Activated CD4-positive, alpha-beta T cell treated with anti-CD3 and anti-CD28 coated beads, Interleukin-2, amount 10 ng/mL, durations not matched to agents 24 days and 14 days (primary cell): Measurements from ENCODE around the gene BRI3. TPM values are rescaled to one million over a fixed set of nuclear protein-coding genes. Genes with fewer than 3 reads are reported as not detected.
A peak's percentile ranks its signal among the peaks of the same experiment; 100 is the strongest.

Source experiments
- DNase-seq: peaks from one replicate; pipeline ENCODE4 v3.0.0; 2022
- H3K27ac Mint-ChIP-seq: one replicate; pipeline ENCODE4 v1.8.0; 2022; ENCODE audit warnings: mild to moderate bottlenecking, mixed read lengths
- H3K27me3 Mint-ChIP-seq: one replicate; pipeline ENCODE4 v1.8.0; 2022; ENCODE audit warnings: mixed read lengths
- H3K36me3 Mint-ChIP-seq: one replicate; pipeline ENCODE4 v1.8.0; 2022; ENCODE audit warnings: low read depth, mild to moderate bottlenecking, mixed read lengths
- H3K4me1 Mint-ChIP-seq: one replicate; pipeline ENCODE4 v1.8.0; 2021; ENCODE audit warnings: mixed read lengths
- H3K4me3 Mint-ChIP-seq: one replicate; pipeline ENCODE4 v1.8.0; 2022; ENCODE audit warnings: mild to moderate bottlenecking, moderate library complexity, mixed read lengths
- H3K9me3 Mint-ChIP-seq: one replicate; pipeline ENCODE4 v1.8.0; 2021; ENCODE audit warnings: mixed read lengths
- intact Hi-C: fragments of 100-400 bp; cut with micrococcal nuclease; formaldehyde crosslinking; loops from one replicate; pipeline ENCODE4 v1.15.1; 2023
- total RNA-seq: library from RNA; stranded (reverse); gene quantifications from 2 replicates; pipeline ENCODE4 v1.2.3, GENCODE V29; 2022

Gene BRI3
- total RNA-seq, 1 donor from 2014 or later, result 70.3 TPM

DNA sequence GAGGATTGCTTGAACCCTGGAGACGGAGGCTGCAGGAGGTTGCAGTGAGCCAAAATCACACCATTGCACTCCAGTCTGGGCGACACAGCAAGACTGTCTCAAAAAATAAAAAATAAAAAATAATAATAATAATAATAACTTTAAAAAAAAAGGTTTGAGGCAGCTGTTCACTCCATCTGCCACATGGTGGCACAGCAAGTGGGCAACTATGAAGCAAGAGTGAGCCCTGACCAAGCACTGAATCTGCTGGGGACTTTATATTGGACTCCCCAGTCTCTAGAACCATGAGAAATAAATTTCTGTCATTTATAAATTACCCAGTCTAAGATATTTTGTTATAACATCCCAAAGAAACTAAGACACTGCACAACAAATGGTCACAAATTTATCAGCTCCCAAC is 14.6 kb upstream of the BRI3 start:
- intact Hi-C loops, result no loop called here
- Mint-ChIP-seq H3K27ac (no peak overlapping the region), H3K36me3 (peaks cover 19% of the 10 kb centered on the region), H3K9me3 (no peaks in the 10 kb centered on the region), H3K4me1 (peaks cover 7% of the 10 kb centered on the region), H3K4me3 (no peak overlapping the region), H3K27me3 (no peaks in the 10 kb centered on the region)
- no peak for DNase-seq

DNA sequence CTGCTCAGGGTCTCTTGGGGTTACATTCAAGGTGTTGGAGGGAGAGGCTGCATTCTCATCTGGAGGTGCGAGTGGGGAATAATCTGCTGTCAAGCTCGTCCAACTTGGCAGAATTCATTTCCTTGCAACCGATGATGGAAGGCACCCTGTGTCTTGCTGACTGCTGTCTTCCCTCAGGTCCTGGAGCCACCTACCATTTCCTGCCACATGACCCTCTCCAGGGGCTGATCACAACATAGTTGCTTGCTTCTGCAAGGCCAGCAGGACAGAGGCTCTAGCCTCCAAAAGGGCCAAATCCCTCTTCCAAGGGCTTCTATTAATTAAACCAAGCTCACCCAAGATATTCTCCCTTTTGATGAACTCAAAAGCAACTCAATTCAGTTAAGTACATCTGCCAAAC is 14.2 kb upstream of the BRI3 start:
- Mint-ChIP-seq H3K4me1 (peaks cover 7% of the 10 kb centered on the region), H3K36me3 (peaks cover 14% of the 10 kb centered on the region), H3K9me3 (no peaks in the 10 kb centered on the region), H3K27ac (no peak overlapping the region), H3K4me3 (no peak overlapping the region), H3K27me3 (no peaks in the 10 kb centered on the region)
- DNase-seq, result no peak
- intact Hi-C loops, result no loop called here

DNA sequence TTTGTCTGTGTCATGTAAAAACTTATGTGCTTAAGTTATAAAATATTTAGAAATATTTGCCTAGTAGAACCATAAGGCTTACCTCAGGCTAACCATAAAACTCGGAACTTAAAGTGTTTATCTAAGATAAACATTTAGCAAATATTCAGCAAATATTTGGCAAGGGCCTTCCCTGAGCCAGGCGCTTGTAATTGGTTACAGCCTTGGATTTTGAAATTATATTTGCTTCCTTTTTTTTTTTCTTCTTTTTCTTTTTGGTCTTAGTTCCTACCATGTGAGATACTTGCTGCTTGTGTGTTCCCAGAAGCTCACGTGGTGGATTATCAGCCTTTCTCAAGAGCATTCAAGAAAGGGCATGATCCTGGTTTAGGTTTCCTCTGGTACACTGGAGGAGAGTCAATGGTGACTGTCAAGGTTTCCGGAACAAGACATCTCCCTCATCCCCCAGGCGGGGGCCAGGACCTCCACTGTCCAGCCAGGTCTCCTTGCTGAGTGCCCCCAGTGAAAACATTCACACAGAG is 5.2 kb upstream of the BRI3 start:
- no peaks in the 10 kb centered on the region for H3K27me3 Mint-ChIP-seq
- intact Hi-C loops, result no loop called here
- no peak overlapping the region for H3K27ac Mint-ChIP-seq
- peaks cover 2% of the 10 kb centered on the region for H3K4me1 Mint-ChIP-seq
- no peaks in the 10 kb centered on the region for H3K9me3 Mint-ChIP-seq
- no peak overlapping the region for H3K4me3 Mint-ChIP-seq
- no peaks in the 10 kb centered on the region for H3K36me3 Mint-ChIP-seq
- no peak for DNase-seq

DNA sequence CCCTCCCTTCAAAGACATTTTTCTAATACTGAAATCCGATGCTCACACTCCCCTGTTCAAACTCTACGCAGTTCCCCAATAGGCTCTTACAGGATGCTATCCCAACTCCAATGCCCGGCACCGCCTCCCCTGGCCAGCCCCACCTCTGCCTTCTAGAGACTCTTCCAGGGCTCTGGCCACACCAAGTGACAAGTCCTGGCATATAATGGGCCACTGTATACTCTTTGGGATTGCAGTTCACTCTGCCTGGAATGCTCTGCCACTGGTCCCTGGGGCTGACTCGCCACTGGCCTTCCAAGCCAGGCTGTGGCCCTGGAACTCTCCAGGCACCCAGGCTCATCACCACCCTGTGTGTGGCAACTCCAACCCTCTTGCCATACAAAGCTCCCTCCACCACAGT is 3.1 kb upstream of the BRI3 start:
- Mint-ChIP-seq H3K27me3 (no peaks in the 10 kb centered on the region), H3K9me3 (no peaks in the 10 kb centered on the region), H3K4me3 (no peak overlapping the region), H3K4me1 (peaks cover 14% of the 10 kb centered on the region), H3K36me3 (peaks cover 6% of the 10 kb centered on the region), H3K27ac (no peak overlapping the region)
- intact Hi-C loops, result no loop called here
- no peak for DNase-seq

DNA sequence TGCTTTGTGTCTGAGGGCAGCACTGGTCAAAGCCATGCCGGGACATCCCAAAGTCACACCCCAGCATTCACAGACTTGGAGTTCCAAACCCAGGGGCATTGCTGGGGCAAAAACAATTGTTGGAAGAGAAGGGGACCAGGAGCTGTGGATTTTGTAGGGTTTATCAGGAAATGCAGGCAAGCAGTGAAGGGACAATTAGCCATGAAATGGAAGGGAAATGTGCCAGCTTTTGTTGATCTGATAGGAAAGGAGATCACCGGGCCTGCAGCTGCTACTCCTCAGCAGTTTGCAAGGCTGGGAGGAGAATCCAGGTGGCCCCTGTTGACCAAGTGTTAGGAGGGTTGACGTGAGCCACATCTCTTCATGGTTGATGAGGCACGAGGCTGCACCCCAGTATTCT is 2.5 kb upstream of the BRI3 start:
- Mint-ChIP-seq H3K27me3 (no peaks in the 10 kb centered on the region), H3K4me1 (peaks cover 13% of the 10 kb centered on the region), H3K9me3 (no peaks in the 10 kb centered on the region), H3K27ac (no peak overlapping the region), H3K36me3 (peaks cover 6% of the 10 kb centered on the region), H3K4me3 (no peak overlapping the region)
- no peak for DNase-seq
- intact Hi-C loops, result no loop called here

DNA sequence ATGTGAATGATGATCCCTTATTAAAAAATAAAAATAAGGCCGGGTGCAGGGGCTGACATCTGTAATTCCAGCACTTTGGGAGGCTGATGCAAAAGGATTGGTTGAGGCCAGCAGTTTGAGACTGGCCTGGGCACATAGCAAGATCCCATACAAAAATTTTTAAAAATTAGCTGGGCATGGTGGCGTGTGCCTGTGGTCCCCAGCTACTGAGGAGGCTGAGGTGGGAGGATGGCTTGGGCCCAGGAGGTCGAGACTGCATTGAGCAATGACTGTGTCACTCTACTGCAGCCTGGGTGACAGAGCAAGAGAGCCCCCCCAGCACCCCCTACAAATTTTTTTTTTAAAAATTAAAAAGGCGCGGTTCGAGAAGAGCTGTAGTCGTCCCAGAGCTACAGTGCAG is 1.2 kb upstream of the BRI3 start:
- H3K27me3 Mint-ChIP-seq, result no peaks in the 10 kb centered on the region
- H3K4me3 Mint-ChIP-seq, result peak overlapping the region; percentile 84
- H3K27ac Mint-ChIP-seq, result no peak overlapping the region
- DNase-seq, result no peak
- peaks cover 19% of the 10 kb centered on the region for H3K4me1 Mint-ChIP-seq
- peaks cover 8% of the 10 kb centered on the region for H3K36me3 Mint-ChIP-seq
- intact Hi-C loops, result loop anchor here (2.0 to 10.0 kb wide), 3 partner anchors 77 to 597 kb away; partner anchors contain the start of genes BAIAP2L1 and TRRAP
- no peaks in the 10 kb centered on the region for H3K9me3 Mint-ChIP-seq

DNA sequence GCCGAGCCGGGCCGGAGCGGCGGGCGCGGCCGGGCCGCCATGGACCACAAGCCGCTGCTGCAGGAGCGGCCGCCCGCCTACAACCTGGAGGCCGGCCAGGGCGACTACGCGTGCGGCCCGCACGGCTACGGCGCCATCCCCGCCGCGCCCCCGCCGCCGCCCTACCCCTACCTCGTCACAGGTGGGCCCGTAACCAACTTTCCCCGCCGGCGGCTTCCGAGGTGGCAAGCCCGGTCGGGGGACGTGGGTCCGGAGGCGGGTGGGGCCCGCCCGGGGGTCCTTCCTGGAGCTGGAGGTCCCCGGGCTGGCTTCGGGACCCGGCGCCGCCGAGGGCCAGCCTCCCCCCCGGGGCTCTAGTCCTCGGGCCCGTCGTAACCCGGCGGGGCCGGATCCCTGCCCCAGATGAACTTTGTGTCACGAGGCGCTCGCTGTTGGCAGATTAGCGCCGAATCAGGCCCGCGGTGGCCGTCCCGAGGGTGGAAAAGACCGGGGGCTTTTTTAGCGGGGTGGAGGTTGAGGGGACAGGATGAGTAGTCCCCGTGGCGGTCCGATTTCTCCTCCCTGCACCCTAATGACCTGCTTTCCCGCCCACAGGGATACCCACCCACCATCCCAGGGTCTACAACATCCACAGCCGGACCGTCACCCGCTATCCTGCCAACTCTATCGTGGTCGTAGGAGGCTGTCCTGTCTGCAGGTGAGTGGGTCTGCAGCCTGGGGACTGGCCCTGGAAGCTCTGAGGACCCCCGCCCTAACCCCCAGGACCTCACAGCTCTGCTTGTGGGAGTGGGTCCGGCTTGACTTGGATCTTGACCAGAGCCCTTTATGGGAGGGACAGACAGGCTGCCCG is 496 bp downstream of the BRI3 start:
- peak overlapping the region; percentile 83 for H3K27ac Mint-ChIP-seq
- peaks cover 9% of the 10 kb centered on the region for H3K36me3 Mint-ChIP-seq
- no peaks in the 10 kb centered on the region for H3K9me3 Mint-ChIP-seq
- intact Hi-C loops, result loop anchor here (1.0 to 10.0 kb wide), 5 partner anchors 31 to 595 kb away; partner anchors contain the start of genes ASNS, BAIAP2L1 and TRRAP
- H3K27me3 Mint-ChIP-seq, result no peaks in the 10 kb centered on the region
- H3K4me3 Mint-ChIP-seq, result peak overlapping the region; percentile 87
- peaks cover 19% of the 10 kb centered on the region for H3K4me1 Mint-ChIP-seq
- DNase-seq, result no peak

DNA sequence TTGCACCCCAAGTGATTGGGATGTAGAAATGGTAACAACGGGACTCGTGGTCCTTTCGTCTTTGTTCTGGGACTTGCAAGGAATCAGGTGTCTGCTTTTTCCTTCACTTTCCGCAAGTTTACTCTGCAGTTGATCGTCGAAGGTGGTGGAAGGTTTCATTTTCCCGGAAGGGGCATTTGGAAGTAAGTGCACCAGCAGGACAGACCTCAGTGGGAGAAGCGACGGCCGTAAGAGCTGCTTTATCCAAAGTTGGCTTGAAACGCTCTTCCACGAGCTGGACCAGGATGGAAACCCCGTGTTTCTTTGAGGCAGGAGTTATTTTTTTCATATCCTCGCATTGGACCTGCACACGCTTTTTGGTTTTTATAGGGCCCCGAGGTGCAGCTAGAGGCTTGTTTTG is 1.2 kb downstream of the BRI3 start:
- H3K27me3 Mint-ChIP-seq, result no peaks in the 10 kb centered on the region
- H3K27ac Mint-ChIP-seq, result peak overlapping the region; percentile 83
- H3K9me3 Mint-ChIP-seq, result no peaks in the 10 kb centered on the region
- H3K4me3 Mint-ChIP-seq, result peak overlapping the region; percentile 87
- intact Hi-C loops, result loop anchor here (5.0 to 10.0 kb wide), 2 partner anchors 122 to 595 kb away; partner anchors contain the start of genes BAIAP2L1 and TRRAP
- no peak for DNase-seq
- peaks cover 9% of the 10 kb centered on the region for H3K36me3 Mint-ChIP-seq
- peaks cover 19% of the 10 kb centered on the region for H3K4me1 Mint-ChIP-seq

DNA sequence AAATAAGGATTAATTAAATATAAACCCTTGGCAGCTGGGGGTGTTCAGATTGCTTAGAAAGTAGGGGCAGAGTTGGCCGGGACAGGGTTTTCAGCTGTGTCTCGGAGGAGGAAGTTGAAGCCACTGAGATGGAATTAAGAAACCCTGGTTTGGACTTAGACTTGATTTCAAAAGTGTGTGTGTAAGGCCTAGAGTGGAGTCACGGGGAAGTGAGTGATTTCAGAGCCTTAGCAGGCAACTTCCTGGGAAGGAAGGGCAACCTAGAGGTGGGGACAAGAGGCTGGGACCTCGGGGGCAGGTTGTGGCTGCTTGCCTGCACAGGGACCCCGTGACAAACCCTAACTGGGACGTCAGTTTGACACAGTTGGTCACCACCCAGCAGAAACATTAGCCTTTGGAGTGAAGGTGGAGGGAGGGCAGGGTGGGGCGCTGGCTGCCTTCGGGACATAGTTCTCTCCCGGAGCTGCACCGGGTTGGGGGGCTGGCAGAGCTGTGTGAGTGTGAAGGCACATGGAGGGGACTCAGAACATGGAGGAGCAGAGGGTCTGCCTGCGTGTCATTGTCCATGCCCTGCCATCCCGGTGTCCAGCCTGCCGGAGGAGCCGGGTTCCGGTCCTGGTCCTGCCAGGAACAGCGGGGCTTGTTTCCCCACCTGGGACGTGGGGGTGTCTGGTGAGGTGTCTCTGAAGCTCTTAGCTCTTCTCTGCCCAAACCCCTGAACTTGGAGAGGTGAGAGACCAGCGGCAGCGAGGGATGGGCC is 1.8 kb downstream of the BRI3 start:
- Mint-ChIP-seq H3K4me3 (peak overlapping the region; percentile 87), H3K27me3 (no peaks in the 10 kb centered on the region), H3K4me1 (peaks cover 19% of the 10 kb centered on the region), H3K27ac (peak overlapping the region; percentile 41), H3K9me3 (no peaks in the 10 kb centered on the region), H3K36me3 (peaks cover 9% of the 10 kb centered on the region)
- intact Hi-C loops, result loop anchor here (5.0 to 10.0 kb wide), 2 partner anchors 121 to 594 kb away; partner anchors contain the start of genes BAIAP2L1 and TRRAP
- no peak for DNase-seq

DNA sequence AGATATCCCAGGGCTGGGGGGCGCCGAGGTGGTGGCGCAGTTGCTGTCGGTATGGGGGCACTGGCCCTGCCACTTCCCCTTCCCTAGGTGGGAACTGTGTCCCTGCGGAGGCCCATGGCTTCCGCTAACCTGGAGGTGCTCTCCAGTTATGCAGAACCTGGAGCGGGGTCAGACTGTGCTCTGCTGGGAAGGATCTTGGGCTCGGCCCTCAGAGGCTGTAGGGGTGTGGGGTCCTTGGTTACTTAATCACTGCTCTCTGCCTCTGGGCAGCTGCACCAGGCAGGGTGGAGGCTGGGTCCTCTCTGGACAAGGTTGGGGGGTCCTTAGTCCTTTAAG is 2.4 kb downstream of the BRI3 start:
- Mint-ChIP-seq H3K27ac (no peak overlapping the region), H3K36me3 (peaks cover 9% of the 10 kb centered on the region), H3K27me3 (no peaks in the 10 kb centered on the region), H3K4me3 (peak overlapping the region; percentile 37), H3K9me3 (no peaks in the 10 kb centered on the region), H3K4me1 (peaks cover 21% of the 10 kb centered on the region)
- DNase-seq, result no peak
- intact Hi-C loops, result loop anchor here (5.0 to 10.0 kb wide), 2 partner anchors 121 to 593 kb away; partner anchors contain the start of genes BAIAP2L1 and TRRAP

DNA sequence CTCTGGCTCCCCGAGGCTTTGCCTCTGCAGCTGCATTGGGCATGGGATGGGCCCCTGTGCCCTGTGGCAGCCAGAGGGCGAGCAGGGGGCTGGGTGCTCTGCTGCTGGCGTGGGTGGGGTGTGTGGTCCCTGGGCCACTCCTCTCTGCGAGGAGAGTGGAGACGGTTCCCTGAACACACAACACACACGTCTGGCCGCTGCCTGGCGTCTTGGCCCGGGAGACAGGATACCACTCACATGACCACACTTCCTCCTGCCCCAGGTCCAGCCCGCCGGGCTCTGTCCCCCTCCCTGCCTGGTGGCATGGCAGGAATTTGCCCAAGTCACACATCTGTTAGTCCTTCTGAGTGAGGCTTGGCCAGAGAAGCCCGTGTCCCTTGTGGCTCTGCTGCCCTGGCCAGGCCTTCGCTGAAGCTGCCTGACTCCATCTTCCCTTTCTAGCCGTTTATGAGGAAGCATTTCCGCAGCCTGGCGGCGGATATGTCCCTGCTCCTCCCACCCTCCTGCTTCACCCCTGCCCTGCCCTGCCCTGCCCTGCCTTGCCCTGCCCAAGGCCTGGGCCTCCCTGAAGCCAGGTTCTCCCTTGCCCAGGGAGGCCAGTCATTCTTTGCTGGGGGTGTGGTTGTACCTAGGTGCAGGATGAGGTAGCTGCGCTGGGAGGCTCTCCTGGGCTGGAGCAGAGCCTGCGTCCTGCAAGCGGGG is 3.0 kb downstream of the BRI3 start:
- no peak overlapping the region for H3K27ac Mint-ChIP-seq
- H3K27me3 Mint-ChIP-seq, result no peaks in the 10 kb centered on the region
- H3K36me3 Mint-ChIP-seq, result peaks cover 9% of the 10 kb centered on the region
- no peak for DNase-seq
- H3K4me1 Mint-ChIP-seq, result peaks cover 21% of the 10 kb centered on the region
- peak overlapping the region; percentile 37 for H3K4me3 Mint-ChIP-seq
- H3K9me3 Mint-ChIP-seq, result no peaks in the 10 kb centered on the region
- intact Hi-C loops, result loop anchor here (5.0 to 10.0 kb wide), 2 partner anchors 120 to 593 kb away; partner anchors contain the start of genes BAIAP2L1 and TRRAP

DNA sequence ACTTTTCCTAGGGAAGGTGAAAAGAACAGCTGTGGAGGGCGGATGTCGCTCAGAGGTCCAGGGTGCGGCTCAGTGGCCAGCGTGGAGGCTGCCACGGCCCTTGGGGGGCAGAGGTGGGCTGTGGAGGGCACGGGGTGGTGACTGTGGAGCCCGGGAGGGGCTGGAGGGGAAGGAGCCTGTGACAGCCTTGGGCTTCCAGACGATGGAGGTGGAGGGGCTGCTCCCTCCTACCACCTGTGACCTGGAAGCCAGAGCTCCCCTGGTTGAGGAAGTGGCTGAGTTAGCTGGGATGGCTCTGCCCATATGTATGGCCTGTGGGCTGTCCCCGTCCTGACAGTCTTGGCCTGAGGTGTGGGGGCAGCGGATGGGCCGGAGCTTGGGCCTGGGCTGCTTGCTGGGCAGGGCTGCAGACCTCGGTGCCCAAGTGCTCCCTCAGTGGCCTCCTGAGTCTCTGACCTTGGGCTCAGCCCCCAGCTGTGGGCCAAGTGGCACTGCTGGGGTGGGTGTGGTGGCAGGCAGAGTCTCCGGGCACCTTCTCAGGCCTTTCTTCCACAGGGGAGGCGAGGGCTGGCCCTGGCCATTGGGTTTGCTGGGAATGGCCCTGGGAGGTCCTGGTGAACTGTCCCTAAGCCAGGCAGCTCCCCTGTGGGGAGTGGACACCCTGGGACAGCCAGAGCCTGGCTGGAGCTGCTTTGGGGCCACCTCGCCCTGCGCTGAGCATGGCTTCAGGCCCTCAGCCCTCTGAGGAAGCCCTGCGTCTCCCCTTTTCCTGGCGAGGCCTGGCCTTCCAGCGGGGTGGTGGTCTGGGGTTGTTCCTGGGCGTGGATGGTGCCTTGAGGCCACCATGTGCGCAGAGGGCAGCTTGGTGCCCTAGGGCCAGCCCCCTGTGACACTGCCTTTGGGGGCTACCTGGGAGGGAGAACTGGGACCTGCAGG is 3.9 kb downstream of the BRI3 start:
- Mint-ChIP-seq H3K9me3 (no peaks in the 10 kb centered on the region), H3K36me3 (peaks cover 9% of the 10 kb centered on the region), H3K4me1 (peaks cover 21% of the 10 kb centered on the region), H3K27ac (no peak overlapping the region), H3K4me3 (no peak overlapping the region), H3K27me3 (no peaks in the 10 kb centered on the region)
- intact Hi-C loops, result loop anchor here (10.0 kb wide), 1 partner anchor 119 kb away; the partner anchor contains the start of gene BAIAP2L1
- no peak for DNase-seq
